ENCODE measurements around the gene TGFBR3.

TGFBR3 gene

DNA sequence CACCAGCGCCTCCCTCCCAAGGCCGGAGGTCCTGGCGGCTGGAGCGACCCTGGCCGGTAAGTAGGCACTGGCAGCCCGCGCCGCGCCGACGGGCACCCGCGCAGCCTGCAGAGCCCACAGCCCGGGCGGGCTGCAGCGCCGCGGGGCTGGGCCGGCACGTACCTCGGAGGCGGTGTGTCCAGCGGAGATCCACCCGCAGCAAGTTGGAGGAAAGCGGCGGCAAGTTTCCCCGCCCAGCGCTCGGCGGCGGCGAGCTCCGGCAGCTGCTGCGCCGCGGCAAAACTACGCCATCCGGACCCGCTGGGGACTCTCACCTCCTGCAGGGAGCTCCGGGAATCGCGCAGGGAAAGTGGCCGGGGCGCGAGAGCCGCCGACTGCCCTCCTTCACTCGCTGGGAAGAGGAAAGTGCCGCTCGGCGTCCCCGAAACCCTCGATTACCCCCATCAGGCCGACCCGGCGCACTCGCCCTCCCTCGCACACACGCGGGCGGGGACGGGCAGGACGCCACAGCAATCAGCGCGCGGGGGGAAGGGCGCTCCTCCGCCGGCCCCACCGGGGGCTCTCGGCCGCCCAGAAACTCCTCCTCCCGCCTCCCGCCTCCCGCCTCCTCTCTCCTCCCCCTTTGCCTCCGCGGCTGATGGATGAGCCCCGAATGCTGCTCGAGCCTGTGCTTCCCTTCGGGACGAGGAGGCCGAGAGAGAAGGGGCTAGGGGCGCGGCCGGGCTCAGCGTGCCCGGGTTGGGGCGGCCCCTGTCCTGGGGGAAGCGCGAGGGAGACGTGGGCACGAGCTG is at the start of gene TGFBR3:
Gene TGFBR3, minus strand, starts transcription at position 436 of the 791 bp plus-strand sequence. CDS start 24,620 bp downstream, outside the sequence.
- DNase-seq (ENCODE audit: low spot score), result no peak

- DNase-seq (ENCODE audit: low spot score), result no peak
Observed at GRCh38 chr1:91929250-91929649, 43.3 kb upstream of the TGFBR3 start.

GRCh38 chr1:91928026-91928425 is 42.1 kb upstream of the TGFBR3 start:
- DNase-seq (ENCODE audit: low spot score), result no peak

- no peak for DNase-seq (ENCODE audit: low spot score)
Observed at GRCh38 chr1:91925644-91926435, 39.9 kb upstream of the TGFBR3 start.

GRCh38 chr1:91924146-91924545 is 38.2 kb upstream of the TGFBR3 start:
- no peak for DNase-seq (ENCODE audit: low spot score)

DNA sequence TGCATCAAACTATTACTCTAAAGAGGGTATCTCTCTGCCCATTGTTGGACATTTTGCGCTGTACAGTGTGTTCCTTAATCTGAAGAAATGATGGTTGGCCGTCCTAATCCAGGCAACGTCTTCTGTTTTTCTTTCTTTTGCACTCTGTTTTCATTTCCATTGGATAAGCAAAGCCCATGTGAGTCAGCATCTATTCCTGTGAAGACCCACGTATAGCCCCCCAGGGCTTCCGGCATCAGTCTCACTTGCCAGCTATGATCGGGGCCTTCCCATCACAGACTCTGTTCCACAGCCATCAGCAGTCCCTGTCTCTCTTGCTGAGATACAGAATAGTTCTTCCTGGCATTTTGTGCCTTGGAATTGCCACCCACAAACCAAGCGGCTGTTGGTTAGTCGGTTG is 34.0 kb upstream of the TGFBR3 start:
- no peak for DNase-seq (ENCODE audit: low spot score)

DNA sequence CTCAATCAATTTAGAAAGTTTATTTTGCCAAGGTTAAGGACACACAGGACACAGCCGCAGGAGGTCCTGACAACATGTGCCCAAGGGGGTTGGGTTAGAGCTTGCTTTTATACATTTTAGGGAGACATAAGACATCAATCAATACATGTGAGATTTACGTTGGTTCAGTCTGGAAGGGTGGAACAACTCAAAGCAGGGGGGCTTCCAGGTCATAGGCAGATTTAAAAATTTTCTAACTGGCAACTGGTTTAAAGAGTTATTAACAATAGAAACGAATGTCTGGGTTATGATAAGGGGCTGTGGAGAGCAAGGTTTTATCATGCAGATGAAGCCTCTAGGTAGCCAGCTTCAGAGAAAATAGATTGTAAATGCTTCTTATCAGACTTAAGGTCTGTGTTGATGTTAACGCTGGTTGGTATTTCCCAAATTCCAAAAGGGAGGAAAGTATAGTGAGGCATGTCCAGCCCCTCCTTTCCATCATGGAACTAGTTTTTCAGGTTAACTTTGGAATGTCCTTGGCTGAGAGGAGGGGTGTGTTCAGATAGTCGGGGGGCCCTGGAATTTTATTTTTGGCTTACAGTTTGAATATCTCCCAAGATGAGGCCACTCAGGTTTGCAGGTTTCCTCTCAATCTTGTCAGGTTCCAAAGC is 31.0 kb upstream of the TGFBR3 start:
- DNase-seq (ENCODE audit: low spot score), result no peak

DNA sequence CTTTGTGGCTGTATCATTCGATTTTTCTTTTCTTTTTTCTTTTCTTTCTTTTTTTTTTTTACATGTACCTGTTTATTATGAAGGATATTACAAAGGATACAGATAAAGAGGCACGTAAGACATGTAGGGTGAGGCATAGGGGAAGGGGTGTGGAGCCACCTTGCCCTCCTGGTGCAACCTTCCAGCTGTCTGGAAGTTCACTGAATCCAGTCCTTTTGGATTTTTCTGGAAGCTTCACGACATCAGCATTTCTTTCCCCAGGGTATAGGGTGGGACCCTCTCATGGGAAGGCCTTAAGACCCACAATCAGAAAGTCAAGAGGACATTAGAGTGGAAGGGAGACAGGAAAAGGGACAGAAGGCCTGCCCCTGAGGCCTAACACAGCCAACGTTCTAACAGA is 30.1 kb upstream of the TGFBR3 start:
- DNase-seq (ENCODE audit: low spot score), result no peak

GRCh38 chr1:91913018-91913417 is 27.1 kb upstream of the TGFBR3 start:
- DNase-seq (ENCODE audit: low spot score), result no peak

- DNase-seq (ENCODE audit: low spot score), result no peak
Observed at GRCh38 chr1:91912266-91912665, 26.3 kb upstream of the TGFBR3 start.

DNA sequence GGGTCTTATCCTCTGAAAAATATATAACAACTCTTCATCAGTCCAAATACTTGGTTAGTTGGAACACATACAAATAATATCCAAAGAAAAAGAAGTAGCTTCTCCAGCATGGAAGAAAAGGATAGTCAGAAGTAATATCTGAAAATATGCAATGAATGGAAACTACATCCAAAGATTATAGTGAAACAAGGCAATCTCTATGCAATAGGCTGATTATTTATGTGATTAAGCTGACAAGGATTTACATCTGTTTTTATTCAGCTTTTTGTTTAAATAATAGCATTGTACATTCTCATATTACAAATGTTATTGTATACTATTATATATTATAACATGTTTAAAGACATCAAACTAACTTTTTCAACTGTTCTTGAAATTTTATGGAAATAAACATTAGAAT is 15.3 kb upstream of the TGFBR3 start:
- DNase-seq (ENCODE audit: low spot score), result no peak

DNA sequence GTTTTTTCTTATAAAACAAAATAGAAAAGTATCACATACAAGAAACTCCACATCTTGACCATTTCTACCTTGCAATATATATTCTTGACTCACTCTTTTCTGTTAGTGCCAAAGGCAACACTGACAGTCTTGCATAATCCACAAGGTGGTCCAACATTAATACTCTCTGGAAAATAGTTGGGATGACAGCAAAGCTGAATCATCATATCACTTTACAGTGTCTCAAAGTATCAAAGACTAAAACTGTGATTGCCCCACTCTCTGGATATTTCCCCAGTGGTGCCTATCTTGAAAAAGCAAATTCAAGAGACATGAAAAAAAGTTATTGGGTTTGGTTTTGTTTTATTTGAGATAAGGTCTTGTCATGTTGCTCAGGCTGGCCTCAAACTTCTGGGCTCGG is 14.6 kb upstream of the TGFBR3 start:
- no peak for DNase-seq (ENCODE audit: low spot score)

DNA sequence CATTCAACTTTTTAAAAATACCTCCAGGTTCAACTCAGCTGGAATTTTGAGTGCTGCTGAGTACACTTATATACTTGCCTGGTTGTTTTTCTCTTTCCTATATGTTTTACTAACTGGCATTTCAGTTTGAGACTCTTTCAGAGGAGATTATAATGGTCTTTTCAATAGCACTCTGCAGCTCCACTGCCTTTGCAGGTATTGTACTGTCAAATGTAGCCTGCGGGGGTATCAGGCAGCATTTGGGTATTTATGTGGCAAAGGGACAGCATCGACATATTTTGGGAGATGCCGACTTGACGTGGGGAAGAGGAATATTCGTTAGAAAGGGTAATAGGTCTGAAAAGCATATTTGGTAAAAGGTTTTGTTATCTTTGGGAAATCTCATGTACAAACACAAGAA is 11.1 kb upstream of the TGFBR3 start:
- no peak for DNase-seq (ENCODE audit: low spot score)

- DNase-seq (ENCODE audit: low spot score), result no peak
Observed at GRCh38 chr1:91895832-91896556, 10.0 kb upstream of the TGFBR3 start.

DNA sequence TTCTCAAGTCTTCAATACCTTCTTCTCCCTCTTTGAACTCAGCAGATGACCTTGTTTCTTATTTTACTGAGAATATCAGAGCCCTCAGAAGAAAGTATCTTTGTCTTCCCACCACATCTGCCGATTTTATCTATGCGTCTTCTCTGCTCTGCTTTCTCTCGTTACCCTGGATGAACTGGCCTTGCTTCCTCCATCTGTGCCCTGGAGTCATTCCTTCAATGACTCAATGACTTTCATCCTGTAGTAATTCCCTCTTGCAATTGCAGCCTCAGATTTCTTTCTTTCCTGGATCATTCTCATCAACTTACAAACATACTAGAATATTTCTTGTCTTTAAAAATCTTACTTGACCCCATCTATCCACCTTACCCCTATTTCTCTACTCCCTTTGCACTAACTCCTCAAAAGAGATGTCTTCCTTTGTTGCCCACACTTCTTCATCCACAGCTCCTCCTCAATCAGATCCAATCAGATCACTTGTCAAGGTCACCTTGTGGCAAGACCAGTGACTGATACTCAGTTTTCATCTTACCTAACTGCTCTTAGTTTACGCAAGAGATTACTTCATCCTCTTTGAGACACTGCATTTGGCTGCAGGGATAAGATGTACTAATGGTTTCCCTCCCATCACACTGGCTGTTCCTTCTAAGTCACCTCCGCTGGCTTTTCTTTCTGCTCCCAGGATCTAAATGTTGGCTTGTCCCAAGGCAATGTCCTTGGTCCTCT is 8.2 kb upstream of the TGFBR3 start:
- DNase-seq (ENCODE audit: low spot score), result no peak

DNA sequence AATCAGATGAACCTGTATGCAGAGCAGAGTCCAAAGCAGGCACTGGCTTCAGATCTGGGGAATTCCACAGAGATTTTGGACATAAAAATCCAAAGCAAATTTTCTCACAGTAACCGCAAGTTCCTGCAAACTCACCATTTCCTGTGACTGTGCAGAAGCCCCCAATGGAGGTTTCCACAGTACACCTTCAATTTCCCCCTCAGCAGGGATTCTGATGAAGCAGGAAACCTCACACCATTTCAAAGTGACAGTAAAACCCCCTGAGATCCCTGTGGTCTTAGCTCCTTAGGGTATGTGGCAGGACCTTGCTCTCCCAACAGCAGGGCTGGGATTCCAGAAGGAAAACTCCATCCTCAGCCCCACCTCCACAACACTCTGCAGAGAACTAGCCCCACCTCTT is 6.0 kb upstream of the TGFBR3 start:
- no peak for DNase-seq (ENCODE audit: low spot score)

DNA sequence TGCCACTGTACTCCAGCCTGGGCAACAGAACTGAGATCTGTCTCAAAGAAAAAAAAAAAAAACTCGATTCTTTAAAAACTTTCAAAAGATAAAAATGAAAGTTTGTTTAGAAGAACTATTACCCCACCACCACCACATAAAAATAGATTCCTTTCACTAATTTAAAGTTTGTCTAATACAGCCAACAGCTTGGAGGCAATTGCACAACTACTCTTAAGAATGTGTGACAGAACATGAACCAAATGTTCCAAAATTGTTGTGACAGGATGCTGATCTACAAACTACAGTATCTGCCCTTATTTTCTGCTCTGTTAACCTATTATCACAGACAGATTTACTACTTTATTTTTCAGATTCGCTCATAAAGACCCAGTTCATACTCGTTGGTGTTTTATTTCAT is 5.5 kb upstream of the TGFBR3 start:
- DNase-seq (ENCODE audit: low spot score), result no peak

DNA sequence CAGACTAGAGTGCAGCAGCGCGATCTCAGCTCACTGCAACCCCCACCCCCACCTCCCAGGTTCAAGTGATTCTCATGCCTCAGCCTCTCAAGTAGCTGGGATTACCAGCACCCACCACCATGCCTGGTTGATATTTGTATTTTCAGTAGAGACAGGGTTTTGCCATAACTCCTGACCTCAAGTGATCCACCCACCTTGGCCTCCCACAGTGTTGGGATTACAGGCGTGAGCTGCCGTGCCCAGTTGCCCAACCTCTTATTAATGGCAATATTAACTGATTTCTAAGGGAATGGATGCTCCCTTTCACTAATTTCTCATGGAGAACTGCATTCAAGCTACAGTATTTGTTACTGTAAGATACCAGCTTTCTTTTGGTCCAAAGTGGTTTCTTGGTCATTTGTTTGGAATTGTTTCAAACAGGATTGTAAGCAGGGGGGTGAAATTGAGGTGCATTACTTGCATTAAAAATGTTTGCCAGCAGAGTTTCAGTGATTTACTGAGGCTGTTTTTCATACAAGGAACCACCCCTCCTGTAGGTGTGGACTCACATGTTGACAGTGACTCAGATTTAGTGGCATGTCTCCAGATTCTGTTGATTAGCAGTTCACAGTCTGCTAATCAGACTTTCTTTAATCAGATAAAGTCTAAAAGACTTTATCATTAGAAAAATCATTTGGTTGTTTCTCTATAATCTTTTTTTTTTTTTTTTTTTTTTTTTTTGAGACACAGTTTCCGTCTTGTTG is 3.9 kb upstream of the TGFBR3 start:
- DNase-seq (ENCODE audit: low spot score), result no peak

DNA sequence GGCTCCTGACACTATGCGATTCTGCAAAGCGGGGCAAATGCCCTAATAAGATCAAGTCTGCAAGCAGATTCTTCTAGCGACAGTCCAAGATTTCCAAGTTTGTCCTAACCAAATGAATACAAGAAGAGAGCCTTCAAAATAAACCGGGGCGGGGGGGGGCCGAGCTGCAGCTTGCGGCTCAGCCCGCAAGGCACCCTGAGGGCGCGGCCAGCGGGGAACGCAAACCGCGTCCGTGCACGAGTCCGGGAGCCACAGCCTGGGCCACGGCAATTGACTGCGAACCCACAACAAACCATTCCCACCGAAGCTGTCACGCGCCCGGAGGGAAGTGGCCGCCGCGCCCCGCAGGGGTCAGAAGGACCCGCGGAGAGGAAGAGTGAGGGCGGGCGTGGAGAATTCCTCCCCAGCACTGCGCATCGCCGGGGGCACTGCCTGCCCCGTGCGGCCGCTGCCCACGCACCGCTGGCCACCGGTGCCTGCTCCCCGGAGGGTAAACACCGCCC is 687 bp downstream of the TGFBR3 start:
- DNase-seq (ENCODE audit: low spot score), result no peak

DNA sequence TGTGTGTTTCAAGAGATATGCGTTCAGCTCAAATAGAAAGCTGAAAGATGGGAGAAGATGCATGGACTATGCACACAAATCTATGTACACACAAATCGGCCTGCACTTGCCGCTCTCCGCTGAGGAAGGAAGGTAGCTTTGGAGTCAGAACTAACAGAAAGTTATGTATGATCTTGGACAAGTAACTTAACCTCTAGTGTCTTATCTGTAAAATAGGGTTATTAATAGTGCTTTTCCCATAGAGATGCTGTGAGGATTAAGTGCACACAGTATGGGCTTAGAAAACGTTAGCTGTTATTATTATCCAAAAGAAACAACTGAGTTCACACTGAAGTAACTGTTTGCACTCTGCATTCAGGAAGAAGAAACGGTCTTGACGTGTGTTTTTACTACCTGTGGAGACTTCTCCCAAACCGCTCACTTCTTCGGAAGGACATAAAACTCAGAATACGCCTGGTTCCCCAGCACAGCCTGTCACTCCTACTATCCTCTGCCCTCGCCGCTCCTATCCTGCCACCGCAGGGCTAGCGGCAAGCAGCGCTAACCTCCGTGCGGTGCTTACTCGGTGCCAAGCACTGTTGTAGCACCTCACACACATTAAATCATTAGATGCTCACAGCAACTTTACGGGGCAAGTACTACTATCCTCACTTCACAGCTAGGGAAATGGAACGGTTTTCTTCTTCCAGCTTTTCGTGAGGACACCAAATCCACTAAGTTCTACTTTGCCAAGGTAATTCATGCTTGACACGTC is 1.3 kb downstream of the TGFBR3 start:
- DNase-seq (ENCODE audit: low spot score), result no peak
